CD4-positive, alpha-beta memory T cell (primary cell): ENCODE results near the gene RRP15. TPM values are rescaled to one million over a fixed set of nuclear protein-coding genes. Genes with fewer than 3 reads are reported as not detected.

ENCODE experiments used
- CTCF ChIA-PET: fragments of 350-600 bp; sonication (Branson Sonifier 250); formaldehyde crosslinking; loops from one replicate; lab custom pipeline; 2021; ENCODE audit warnings: inconsistent platforms; ENCODE audit not compliant: partially characterized antibody; lab: Charles Lee
- POLR2A ChIA-PET: fragments of 350-600 bp; sonication (Branson Sonifier 250); formaldehyde crosslinking; loops from one replicate; lab custom pipeline; 2021; ENCODE audit not compliant: partially characterized antibody; lab: Charles Lee
- DNase-seq, 5 donors: peaks; one replicate each; pipeline versions ENCODE4 v3.0.0 to v3.0.0-alpha.2; 2020 to 2022; ENCODE audit warnings: mixed read lengths in 1 of 5
- H3K27ac ChIP-seq: one replicate; pipeline ENCODE4 v1.7.0; 2013; ENCODE audit warnings: low read depth, low read length
- H3K27me3 ChIP-seq: 2 replicates; pipeline ENCODE4 v1.7.0; 2013; ENCODE audit warnings: mild to moderate bottlenecking, low read length, moderate library complexity; ENCODE audit not compliant: insufficient read depth
- H3K36me3 ChIP-seq: 2 replicates; pipeline ENCODE4 v1.7.0; 2013; ENCODE audit warnings: mild to moderate bottlenecking, low read length, moderate library complexity; ENCODE audit not compliant: insufficient read depth
- H3K4me1 ChIP-seq: 2 replicates; pipeline ENCODE4 v1.7.0; 2013; ENCODE audit warnings: mild to moderate bottlenecking, low read length, moderate library complexity; ENCODE audit not compliant: insufficient read depth
- H3K4me3 ChIP-seq, 2 donors: one replicate each; pipeline ENCODE4 v1.7.0; 2013; ENCODE audit warnings: low read length in 2 of 2, mild to moderate bottlenecking in 1 of 2
- H3K9me3 ChIP-seq, 2 donors: one replicate each; pipeline ENCODE4 v1.7.0; 2013; ENCODE audit warnings: low read length in 2 of 2, control low read depth in 1 of 2; ENCODE audit not compliant: control insufficient read depth in 1 of 2
- H3K27ac Mint-ChIP-seq, 7 donors: one replicate each; pipeline ENCODE4 v1.8.0; 2020 to 2021; ENCODE audit warnings: mixed read lengths in 7 of 7, mild to moderate bottlenecking in 6 of 7, inconsistent platforms in 3 of 7, moderate library complexity in 3 of 7
- H3K27me3 Mint-ChIP-seq, 2 donors: one replicate each; pipeline ENCODE4 v1.8.0; 2020 to 2021; ENCODE audit warnings: mixed read lengths in 2 of 2
- H3K36me3 Mint-ChIP-seq, 2 donors: one replicate each; pipeline ENCODE4 v1.8.0; 2020 to 2021; ENCODE audit warnings: mixed read lengths in 2 of 2, inconsistent platforms in 1 of 2, mild to moderate bottlenecking in 1 of 2
- H3K4me1 Mint-ChIP-seq, 4 donors: one replicate each; pipeline ENCODE4 v1.8.0; 2020 to 2021; ENCODE audit warnings: mixed read lengths in 4 of 4, mild to moderate bottlenecking in 1 of 4
- H3K4me3 Mint-ChIP-seq, 8 donors: one replicate each; pipeline ENCODE4 v1.8.0; 2020 to 2021; ENCODE audit warnings: mixed read lengths in 8 of 8, mild to moderate bottlenecking in 7 of 8, moderate library complexity in 6 of 8, inconsistent platforms in 3 of 8
- H3K9me3 Mint-ChIP-seq, 8 donors: one replicate each; pipeline ENCODE4 v1.8.0; 2020 to 2021; ENCODE audit warnings: mixed read lengths in 8 of 8, mild to moderate bottlenecking in 5 of 8, inconsistent platforms in 3 of 8, moderate library complexity in 1 of 8
- intact Hi-C: fragments of 100-400 bp; cut with micrococcal nuclease; formaldehyde crosslinking; loops from one replicate; pipeline ENCODE4 v1.15.1; 2023
- polyA plus RNA-seq, 2 donors: library from polyadenylated mRNA; unstranded; fragments of 300-500 nt; fragmentation: Illumina TruSeq; gene quantifications; one replicate each; pipeline ENCODE4 v1.2.3, GENCODE V29; 2021
- total RNA-seq, 2 experiments: library from RNA; stranded (reverse); gene quantifications; one replicate each; pipeline ENCODE4 v1.2.3, GENCODE V29; 2021

RRP15 gene
- total and polyA plus RNA-seq, 4 experiments from 2014 or later: 12.8 to 20.7 (median 15.5) TPM

DNA sequence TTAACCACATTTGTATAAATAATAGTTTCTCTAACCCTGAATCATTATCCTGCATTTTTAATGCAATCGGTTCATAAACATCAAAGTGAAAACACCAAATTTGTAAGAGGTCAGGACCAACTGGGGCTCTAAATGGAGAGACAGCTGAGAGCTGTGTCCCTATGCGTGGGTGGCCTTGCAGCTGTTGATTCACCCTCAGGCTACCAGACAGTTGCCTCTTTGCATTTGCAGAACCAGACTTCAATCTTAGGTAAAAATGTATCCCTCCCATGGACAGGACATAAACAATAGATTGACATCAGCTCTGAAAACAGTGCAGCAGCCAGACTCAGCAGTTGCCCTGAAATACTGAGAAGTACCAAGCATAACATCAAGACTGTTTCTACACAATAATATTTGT is 51.2 kb downstream of the RRP15 start:
- no peak overlapping the region for H3K4me3 ChIP-seq
- Mint-ChIP-seq H3K36me3 (peaks cover 11 to 20% of the 10 kb centered on the region in 2 donors), H3K9me3 (no peaks in the 10 kb centered on the region), H3K27me3 (no peaks in the 10 kb centered on the region), H3K27ac (no peak overlapping the region), H3K4me1 (no peaks in the 10 kb centered on the region), H3K4me3 (no peak overlapping the region)
- intact Hi-C loops: loop anchor here (10.0 kb wide), 1 partner anchor 1638 kb away; no protein-coding TSS in a partner anchor
- DNase-seq: no peak
- no peak overlapping the region for H3K27ac ChIP-seq
- CTCF ChIA-PET: no interaction called here
- no peaks in the 10 kb centered on the region for H3K9me3 ChIP-seq
- peaks cover 3% of the 10 kb centered on the region for H3K36me3 ChIP-seq
- no peaks in the 10 kb centered on the region for H3K27me3 ChIP-seq
- no peaks in the 10 kb centered on the region for H3K4me1 ChIP-seq
- POLR2A ChIA-PET: no interaction called here

DNA sequence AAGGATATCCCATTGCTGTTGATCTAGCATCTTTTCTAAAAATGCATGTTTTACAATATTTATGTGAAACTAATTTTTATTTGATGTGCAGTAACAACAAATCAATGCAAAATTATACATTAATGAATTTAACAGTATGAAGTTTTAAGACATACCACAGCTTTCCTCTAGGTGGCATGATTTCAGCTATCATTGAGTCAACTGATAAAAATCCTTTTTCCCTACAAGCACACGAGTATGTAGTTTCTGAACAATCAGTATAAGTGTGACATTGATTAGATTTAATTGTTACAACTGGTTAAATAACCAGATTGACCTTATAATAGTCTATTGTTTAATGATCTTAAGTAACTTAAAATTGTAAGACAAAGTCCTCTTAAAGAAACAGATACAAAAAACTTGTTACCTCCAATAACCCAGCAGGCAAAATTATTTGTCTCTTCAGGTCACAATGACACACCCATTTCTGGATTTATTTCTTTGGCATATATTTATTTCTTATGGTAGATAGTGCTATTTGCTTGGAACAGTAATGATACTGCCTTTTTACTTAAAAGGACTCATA is 54.3 kb downstream of the RRP15 start:
- Mint-ChIP-seq H3K4me1 (no peaks in the 10 kb centered on the region), H3K9me3 (no peaks in the 10 kb centered on the region), H3K27me3 (no peaks in the 10 kb centered on the region), H3K36me3 (peaks cover 2 to 19% of the 10 kb centered on the region in 2 donors), H3K4me3 (no peak overlapping the region), H3K27ac (no peak overlapping the region)
- no peak for DNase-seq
- no peak overlapping the region for H3K27ac ChIP-seq
- H3K27me3 ChIP-seq: no peaks in the 10 kb centered on the region
- H3K36me3 ChIP-seq: peaks cover 3% of the 10 kb centered on the region
- no peaks in the 10 kb centered on the region for H3K9me3 ChIP-seq
- intact Hi-C loops: loop anchor here (2.0 to 10.0 kb wide), 2 partner anchors 1077 to 1635 kb away; no protein-coding TSS in a partner anchor
- no peak overlapping the region for H3K4me3 ChIP-seq
- ChIA-PET POLR2A (no interaction called here), CTCF (interaction anchor here (0.8 to 3.1 kb wide), 6 partner anchors 10 to 53 kb away, joined by 3 to 18 read pairs (median 3); no protein-coding TSS in a partner anchor)
- H3K4me1 ChIP-seq: peaks cover under 1% of the 10 kb centered on the region

DNA sequence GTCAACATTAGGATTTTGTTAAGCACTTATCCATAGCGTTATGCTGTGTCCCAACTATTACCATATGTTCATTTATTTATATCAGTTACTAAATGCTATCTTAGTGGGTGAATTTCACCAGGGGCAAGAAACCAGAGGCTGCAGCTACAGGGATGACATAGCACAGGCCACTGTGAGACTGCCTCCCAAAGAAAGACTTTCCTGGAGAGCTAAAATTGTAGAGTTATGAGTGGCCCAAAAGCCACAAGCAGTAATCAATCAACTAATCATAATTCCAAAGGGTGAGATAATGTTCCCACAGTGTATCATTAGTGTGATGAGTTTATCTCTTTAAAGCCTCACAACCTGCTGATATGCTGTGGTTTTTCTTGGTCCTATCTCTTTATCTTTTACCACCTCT is 56.2 kb downstream of the RRP15 start:
- Histone ChIP-seq H3K27me3 (no peaks in the 10 kb centered on the region), H3K27ac (no peak overlapping the region), H3K4me3 (no peak overlapping the region), H3K9me3 (no peaks in the 10 kb centered on the region), H3K36me3 (no peaks in the 10 kb centered on the region), H3K4me1 (peaks cover 17% of the 10 kb centered on the region)
- CTCF ChIA-PET: no interaction called here
- H3K27me3 Mint-ChIP-seq: peaks cover under 1 to 2% of the 10 kb centered on the region in 2 donors
- POLR2A ChIA-PET: no interaction called here
- no peak overlapping the region for H3K4me3 Mint-ChIP-seq
- H3K36me3 Mint-ChIP-seq: peaks cover 0 to 15% of the 10 kb centered on the region in 2 donors
- peaks cover 0 to 2% (median 0%) of the 10 kb centered on the region in 8 donors for H3K9me3 Mint-ChIP-seq
- H3K27ac Mint-ChIP-seq: no peak overlapping the region
- no peak for DNase-seq
- H3K4me1 Mint-ChIP-seq: peaks cover 3 to 4% (median 3%) of the 10 kb centered on the region in 4 donors
- intact Hi-C loops: no loop called here

DNA sequence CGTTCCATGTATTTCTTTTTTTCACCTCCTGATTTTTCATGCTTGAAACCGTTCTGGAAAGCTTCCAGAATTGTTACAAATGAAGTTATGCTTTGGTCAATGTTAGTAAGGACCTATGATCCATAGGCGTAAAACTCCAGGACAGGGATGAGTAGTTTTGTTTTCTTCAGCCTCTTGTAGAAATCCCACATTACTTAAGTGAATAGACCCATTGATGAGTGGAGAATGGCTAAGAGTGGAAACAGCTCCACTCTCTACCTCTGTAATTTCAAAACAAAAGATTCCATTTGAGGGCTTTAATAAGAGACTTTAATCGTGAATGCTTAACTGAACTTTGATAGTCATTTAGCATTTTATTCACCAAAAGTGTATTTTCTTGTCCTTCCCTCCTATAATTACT is 57.0 kb downstream of the RRP15 start:
- no peak for DNase-seq
- Mint-ChIP-seq H3K9me3 (peaks cover 0 to 3% (median 0%) of the 10 kb centered on the region in 8 donors), H3K27ac (no peak overlapping the region), H3K4me1 (peaks cover 7 to 12% (median 11%) of the 10 kb centered on the region in 4 donors), H3K4me3 (no peak overlapping the region), H3K36me3 (peaks cover 0 to 15% of the 10 kb centered on the region in 2 donors), H3K27me3 (peaks cover 2 to 7% of the 10 kb centered on the region in 2 donors)
- no peak overlapping the region for H3K4me3 ChIP-seq
- ChIA-PET CTCF (no interaction called here), POLR2A (no interaction called here)
- intact Hi-C loops: no loop called here
- H3K9me3 ChIP-seq: no peaks in the 10 kb centered on the region
- H3K4me1 ChIP-seq: peaks cover 24% of the 10 kb centered on the region
- no peaks in the 10 kb centered on the region for H3K36me3 ChIP-seq
- no peak overlapping the region for H3K27ac ChIP-seq
- no peaks in the 10 kb centered on the region for H3K27me3 ChIP-seq

DNA sequence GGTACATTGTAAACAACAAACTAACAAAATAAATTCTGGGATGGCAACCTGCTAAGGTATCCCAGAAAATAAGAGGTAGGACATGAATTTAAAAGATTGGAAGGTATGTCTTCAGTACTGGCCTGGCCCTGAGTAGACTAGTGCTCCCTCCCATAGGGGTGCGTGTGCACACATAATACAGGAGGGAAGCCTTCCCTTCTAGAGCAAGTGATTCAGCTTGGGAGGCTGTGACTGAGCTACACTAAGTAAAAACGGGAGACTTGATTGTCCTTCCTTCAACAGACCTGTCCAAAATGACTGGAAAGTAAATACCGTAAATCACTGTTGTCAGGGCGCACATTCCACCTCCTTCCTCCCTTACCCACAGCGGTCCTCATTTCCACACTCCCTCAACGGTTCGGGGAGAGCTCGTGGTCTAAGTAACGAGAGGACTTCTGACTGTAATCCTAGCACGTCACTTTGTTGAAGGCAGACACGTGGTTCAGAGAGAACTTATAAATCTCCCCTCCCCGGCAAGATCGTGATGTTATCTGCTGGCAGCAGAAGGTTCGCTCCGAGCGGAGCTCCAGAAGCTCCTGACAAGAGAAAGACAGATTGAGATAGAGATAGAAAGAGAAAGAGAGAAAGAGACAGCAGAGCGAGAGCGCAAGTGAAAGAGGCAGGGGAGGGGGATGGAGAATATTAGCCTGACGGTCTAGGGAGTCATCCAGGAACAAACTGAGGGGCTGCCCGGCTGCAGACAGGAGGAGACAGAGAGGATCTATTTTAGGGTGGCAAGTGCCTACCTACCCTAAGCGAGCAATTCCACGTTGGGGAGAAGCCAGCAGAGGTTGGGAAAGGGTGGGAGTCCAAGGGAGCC is 60.0 kb downstream of the RRP15 start, which contains the start of gene TGFB2:
TGFB2 (plus strand) TSS at position 523 of the 859 bp plus-strand sequence. CDS start 1,366 bp downstream, outside the sequence.
- peak within 1 kb of the TSS in 1 of 7 donors; percentile 89 for H3K27ac Mint-ChIP-seq
- peaks cover 3 to 9% of the 10 kb centered on the region in 2 donors for H3K27me3 Mint-ChIP-seq
- peaks cover 0 to 3% (median 0%) of the 10 kb centered on the region in 8 donors for H3K9me3 Mint-ChIP-seq
- intact Hi-C loops: loop anchor here (5.0 kb wide), 1 partner anchor 827 kb away; the partner anchor contains the start of gene LYPLAL1
- CTCF ChIA-PET: no interaction called here
- Histone ChIP-seq H3K9me3 (no peaks in the 10 kb centered on the region), H3K27me3 (no peaks in the 10 kb centered on the region), H3K27ac (peak within 1 kb of the TSS; percentile 11), H3K4me1 (peaks cover 32% of the 10 kb centered on the region), H3K36me3 (no peaks in the 10 kb centered on the region), H3K4me3 (peak within 1 kb of the TSS; percentile 2 to 47)
- peaks cover 0 to 15% of the 10 kb centered on the region in 2 donors for H3K36me3 Mint-ChIP-seq
- POLR2A ChIA-PET: interaction anchor here (0.7 to 2.8 kb wide), 2 partner anchors 60 to 719 kb away, joined by 3 to 7 read pairs; partner anchors contain the start of gene RRP15
- DNase-seq: peak in 4 of 5 donors; percentile 13 to 43 (median 19)
- peaks cover 17 to 26% (median 22%) of the 10 kb centered on the region in 4 donors for H3K4me1 Mint-ChIP-seq
- no peak within 1 kb of the TSS for H3K4me3 Mint-ChIP-seq

DNA sequence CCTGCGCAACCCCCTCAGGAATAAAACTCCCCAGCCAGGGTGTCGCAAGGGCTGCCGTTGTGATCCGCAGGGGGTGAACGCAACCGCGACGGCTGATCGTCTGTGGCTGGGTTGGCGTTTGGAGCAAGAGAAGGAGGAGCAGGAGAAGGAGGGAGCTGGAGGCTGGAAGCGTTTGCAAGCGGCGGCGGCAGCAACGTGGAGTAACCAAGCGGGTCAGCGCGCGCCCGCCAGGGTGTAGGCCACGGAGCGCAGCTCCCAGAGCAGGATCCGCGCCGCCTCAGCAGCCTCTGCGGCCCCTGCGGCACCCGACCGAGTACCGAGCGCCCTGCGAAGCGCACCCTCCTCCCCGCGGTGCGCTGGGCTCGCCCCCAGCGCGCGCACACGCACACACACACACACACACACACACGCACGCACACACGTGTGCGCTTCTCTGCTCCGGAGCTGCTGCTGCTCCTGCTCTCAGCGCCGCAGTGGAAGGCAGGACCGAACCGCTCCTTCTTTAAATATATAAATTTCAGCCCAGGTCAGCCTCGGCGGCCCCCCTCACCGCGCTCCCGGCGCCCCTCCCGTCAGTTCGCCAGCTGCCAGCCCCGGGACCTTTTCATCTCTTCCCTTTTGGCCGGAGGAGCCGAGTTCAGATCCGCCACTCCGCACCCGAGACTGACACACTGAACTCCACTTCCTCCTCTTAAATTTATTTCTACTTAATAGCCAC is 60.7 kb downstream of the RRP15 start:
- Mint-ChIP-seq H3K4me1 (peaks cover 20 to 31% (median 26%) of the 10 kb centered on the region in 4 donors), H3K36me3 (peaks cover 0 to 15% of the 10 kb centered on the region in 2 donors), H3K27me3 (peaks cover 3 to 9% of the 10 kb centered on the region in 2 donors), H3K27ac (peak overlapping the region in 2 of 7 donors; percentile 19 to 89), H3K9me3 (peaks cover 0 to 3% (median 0%) of the 10 kb centered on the region in 8 donors), H3K4me3 (no peak overlapping the region)
- Histone ChIP-seq H3K9me3 (no peaks in the 10 kb centered on the region), H3K27ac (no peak overlapping the region), H3K4me3 (peak overlapping the region; percentile 2 to 47), H3K36me3 (no peaks in the 10 kb centered on the region), H3K4me1 (peaks cover 36% of the 10 kb centered on the region), H3K27me3 (no peaks in the 10 kb centered on the region)
- ChIA-PET POLR2A (interaction anchor here (0.7 to 2.8 kb wide), 2 partner anchors 61 to 718 kb away, joined by 3 to 7 read pairs; partner anchors contain the start of gene RRP15), CTCF (interaction anchor here (1.2 kb wide), 1 partner anchor 24 kb away, joined by 3 read pairs; no protein-coding TSS in a partner anchor)
- DNase-seq: peak; percentile 31 to 50 (median 39)
- intact Hi-C loops: loop anchor here (5.0 kb wide), 1 partner anchor 826 kb away; the partner anchor contains the start of gene LYPLAL1
